HG03521 (cell line): Measurements from ENCODE around the gene LRRC28.
"Not testable (repeated sequence)": the region's sequence is repeated elsewhere in the genome, so short reads cannot be mapped to it uniquely, and the experiment has no call there.

Experiments
- ATAC-seq: cut with Tn5 transposase; IDR thresholded peaks from one replicate; pipeline ENCODE4 v1.9.1; 2021; ENCODE audit warnings: mild to moderate bottlenecking, moderate library complexity; ENCODE audit not compliant: unreplicated experiment

Gene LRRC28

GRCh38 chr15:99390667-99391066 is 139.4 kb downstream of the LRRC28 start:
- no peak for ATAC-seq

- no peak for ATAC-seq
Measured at GRCh38 chr15:99393641-99394040, 142.4 kb downstream of the LRRC28 start.

GRCh38 chr15:99396375-99396774 is 145.1 kb downstream of the LRRC28 start:
- no peak for ATAC-seq

DNA sequence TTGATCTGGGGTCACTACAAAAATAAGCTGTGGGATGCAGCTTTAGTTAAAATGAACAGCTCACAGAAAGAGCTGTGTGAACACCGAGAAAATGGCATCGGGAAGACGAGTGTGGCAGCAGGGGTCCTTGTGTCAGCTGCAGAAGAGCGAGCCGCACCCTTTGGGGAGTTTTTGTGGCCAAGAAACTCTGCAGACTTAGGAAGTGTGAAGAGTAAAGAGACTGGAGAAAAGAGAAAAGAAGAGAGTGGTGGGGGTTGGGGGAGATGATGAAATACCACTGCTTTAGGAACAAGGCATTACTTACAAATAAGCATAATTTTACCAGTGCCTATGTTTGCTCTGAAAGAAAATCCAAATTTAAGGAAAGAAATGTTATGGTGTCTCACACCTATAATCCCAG is 147.8 kb downstream of the LRRC28 start:
- ATAC-seq: no peak

DNA sequence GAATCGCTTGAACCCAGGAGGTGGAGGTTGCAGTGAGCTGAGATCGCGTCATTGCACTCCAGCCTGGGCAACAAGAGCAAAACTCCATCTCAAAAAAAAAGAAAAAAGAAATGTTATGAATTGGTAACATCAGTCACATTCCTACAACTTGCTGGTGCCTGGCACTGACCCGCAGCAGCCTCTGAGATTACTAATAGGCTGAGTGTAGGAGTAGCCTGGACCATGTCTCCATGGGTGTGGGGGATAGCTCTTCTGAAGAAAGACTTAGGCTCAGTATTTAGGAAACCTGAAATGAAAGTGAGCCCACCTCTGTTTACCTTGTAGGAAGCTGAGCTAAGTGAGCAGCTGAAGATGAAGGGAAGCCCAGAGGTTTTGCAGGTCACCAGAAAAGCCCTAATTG is 148.3 kb downstream of the LRRC28 start:
- ATAC-seq: no peak

DNA sequence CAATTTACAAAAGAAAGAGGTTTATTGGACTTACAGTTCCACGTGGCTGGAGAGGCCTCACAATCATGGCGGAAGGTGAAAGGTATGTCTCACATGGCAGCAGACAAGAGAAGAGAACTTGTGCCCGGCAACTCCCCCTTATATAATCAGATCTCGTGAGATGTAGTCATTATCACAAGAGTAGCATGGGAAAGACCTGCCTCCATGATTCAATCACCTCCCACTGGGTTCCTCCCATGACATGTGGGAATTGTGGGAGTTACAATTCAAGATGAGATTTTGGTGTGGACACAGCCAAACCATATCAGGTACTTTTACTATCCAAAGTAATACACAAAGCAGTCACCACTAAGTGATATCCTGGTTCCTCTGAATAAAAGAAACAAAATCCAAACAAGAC is 149.9 kb downstream of the LRRC28 start:
- not testable (repeated sequence) for ATAC-seq

- ATAC-seq: no peak
Measured at GRCh38 chr15:99402014-99402729, 150.9 kb downstream of the LRRC28 start.

DNA sequence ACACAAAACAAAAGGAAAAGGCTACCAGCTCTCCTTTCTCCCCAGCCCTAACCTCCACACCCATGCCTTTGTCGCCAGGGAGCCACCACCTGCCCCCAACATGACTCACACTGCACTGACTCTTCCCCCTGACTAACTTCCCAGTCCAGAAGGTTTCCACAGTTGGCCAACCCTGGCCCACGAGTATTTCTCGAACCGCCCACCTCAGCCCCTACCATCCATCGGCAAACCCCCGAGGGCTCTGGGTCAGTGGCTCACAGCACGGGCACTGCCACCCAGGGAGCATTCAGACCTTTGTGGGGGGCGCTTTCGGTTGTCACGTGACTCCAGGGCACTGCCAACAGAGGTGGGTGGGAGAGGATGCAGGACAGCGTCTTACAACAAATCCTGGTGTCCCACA is 152.3 kb downstream of the LRRC28 start:
- no peak for ATAC-seq

DNA sequence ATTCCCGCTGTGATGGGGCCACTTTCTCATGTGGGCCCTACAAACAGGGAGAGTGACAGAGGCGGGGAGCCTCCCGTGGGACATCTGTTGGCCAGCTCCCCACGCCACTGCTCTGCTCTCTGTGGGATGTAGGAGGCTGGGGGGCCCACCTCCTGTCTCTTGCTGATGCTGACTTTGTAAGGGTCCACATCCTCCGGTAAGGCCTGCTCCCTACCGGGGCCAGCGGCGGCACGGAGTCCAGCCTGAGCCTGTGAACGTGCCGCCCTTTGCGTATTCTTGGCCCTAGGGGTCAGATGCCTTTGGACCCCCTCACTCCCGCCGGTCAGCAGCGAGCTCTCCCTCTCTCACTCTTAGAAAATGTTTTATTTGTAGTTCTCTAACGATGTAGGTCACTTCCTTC is 153.2 kb downstream of the LRRC28 start:
- no peak for ATAC-seq

GRCh38 chr15:99406120-99406519 is 154.8 kb downstream of the LRRC28 start:
- ATAC-seq: no peak

DNA sequence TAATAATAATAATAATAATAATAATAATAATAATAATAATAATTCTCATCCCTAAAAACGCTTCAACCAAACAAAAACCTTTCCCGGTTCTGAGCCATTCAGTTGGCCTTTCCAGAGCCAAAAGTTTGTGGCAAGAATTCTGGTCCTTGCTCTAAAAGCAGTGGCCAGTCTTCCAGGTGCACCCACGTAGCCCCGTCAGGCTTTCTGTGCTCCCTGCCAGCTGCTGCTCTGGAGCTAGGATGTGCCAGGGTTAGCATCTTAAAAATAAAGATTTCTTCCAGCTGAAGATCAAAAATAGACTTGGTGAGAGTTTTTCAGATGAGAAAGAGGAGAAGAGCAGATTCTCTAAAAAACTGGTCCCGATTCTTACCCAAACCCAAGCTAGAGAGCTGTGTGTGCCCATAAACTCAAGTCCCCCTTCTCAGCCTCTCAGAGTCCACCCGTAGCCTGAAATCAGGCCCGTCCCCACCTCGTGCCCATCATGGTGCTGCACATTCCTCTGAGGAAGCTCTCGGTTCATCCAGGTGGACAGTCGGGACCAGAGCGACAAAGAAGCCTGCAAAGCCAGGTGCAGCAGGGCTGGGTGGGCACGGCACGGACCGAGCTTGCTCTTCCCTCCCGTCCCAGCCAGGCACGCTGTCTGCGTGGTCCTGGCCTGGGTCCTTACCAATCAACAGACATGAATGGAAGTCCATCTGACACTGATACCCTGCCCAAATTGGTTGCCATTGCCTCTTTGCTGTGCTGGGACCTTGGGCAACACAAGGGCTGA is 155.6 kb downstream of the LRRC28 start:
- no peak for ATAC-seq

GRCh38 chr15:99407716-99408115 is 156.4 kb downstream of the LRRC28 start:
- ATAC-seq: no peak

GRCh38 chr15:99408236-99409096 is 157.2 kb downstream of the LRRC28 start:
- ATAC-seq: no peak

DNA sequence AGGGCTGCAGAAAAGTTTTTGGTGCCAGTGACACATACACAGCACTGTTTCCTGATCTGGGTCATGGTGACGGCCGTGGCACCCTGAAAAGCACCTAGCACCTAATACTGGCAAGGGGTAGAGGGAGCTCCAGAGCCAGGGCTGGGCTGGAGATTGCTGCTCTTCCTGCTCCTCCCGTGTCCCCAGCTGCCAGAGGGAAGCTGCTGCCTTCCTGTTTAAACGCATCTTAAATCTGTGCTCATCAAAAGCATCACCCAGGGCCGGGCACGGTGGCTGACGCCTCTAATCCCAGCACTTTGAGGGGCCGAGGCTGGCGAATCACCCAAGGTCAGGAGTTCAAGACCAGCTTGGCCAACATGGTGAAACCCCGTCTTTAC is 157.8 kb downstream of the LRRC28 start:
- no peak for ATAC-seq

GRCh38 chr15:99409560-99409959 is 158.3 kb downstream of the LRRC28 start:
- no peak for ATAC-seq

GRCh38 chr15:99410477-99410876 is 159.2 kb downstream of the LRRC28 start:
- ATAC-seq: no peak

GRCh38 chr15:99411234-99411633 is 160.0 kb downstream of the LRRC28 start:
- no peak for ATAC-seq

- no peak for ATAC-seq
Measured at GRCh38 chr15:99412082-99412481, 160.8 kb downstream of the LRRC28 start.

- ATAC-seq: no peak
Measured at GRCh38 chr15:99412626-99413025, 161.3 kb downstream of the LRRC28 start.

GRCh38 chr15:99413955-99414754 is 162.9 kb downstream of the LRRC28 start:
- ATAC-seq: no peak
